ENCODE results near the gene PCDHGB1.
"Not testable (repeated sequence)": the region's sequence is repeated elsewhere in the genome, so short reads cannot be mapped to it uniquely, and the experiment has no call there.

Gene PCDHGB1

DNA sequence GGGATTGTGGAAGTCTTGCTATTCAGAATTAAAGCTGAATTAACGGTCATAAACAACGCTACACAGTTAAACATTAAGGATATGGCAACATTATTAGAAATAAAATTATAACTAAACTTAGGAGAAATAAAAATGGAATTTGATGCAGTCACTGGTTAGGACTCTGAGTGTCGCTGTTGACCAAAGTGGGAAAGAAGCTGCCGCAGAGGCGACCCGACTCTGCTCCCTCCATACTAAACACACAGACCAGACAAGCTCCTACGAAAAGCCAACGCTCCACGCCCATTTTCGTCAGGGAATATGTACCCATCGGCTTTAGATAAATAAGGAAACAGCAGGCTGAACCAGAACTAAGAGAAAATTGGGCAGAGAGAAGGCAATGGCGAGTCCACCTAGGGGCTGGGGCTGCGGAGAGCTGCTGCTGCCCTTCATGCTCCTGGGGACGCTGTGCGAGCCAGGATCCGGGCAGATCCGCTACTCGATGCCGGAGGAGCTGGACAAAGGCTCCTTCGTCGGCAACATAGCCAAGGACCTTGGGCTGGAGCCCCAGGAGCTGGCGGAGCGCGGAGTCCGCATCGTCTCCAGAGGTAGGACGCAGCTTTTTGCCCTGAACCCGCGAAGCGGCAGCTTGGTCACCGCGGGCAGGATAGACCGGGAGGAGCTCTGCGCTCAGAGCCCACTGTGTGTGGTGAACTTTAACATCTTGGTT, 14.2 kb downstream of the PCDHGB1 start, which contains the start of gene PCDHGA5:
PCDHGA5 (plus strand) TSS at position 211 of the 709 bp plus-strand sequence; CDS start at position 380, 169 bp downstream.
- Histone ChIP-seq H3K4me1 (ENCODE audit: control insufficient read depth in 2 of 2, insufficient read depth in 2 of 2, low read length in 2 of 2) (no peaks in the 10 kb centered on the region), H3K4me3 (ENCODE audit: low read length in 2 of 2) (no peak within 1 kb of the TSS), H3K27me3 (ENCODE audit: control insufficient read depth in 2 of 2, insufficient read depth in 2 of 2, low read length in 2 of 2) (peaks cover 0 to 6% of the 10 kb centered on the region in 2 donors)

DNA sequence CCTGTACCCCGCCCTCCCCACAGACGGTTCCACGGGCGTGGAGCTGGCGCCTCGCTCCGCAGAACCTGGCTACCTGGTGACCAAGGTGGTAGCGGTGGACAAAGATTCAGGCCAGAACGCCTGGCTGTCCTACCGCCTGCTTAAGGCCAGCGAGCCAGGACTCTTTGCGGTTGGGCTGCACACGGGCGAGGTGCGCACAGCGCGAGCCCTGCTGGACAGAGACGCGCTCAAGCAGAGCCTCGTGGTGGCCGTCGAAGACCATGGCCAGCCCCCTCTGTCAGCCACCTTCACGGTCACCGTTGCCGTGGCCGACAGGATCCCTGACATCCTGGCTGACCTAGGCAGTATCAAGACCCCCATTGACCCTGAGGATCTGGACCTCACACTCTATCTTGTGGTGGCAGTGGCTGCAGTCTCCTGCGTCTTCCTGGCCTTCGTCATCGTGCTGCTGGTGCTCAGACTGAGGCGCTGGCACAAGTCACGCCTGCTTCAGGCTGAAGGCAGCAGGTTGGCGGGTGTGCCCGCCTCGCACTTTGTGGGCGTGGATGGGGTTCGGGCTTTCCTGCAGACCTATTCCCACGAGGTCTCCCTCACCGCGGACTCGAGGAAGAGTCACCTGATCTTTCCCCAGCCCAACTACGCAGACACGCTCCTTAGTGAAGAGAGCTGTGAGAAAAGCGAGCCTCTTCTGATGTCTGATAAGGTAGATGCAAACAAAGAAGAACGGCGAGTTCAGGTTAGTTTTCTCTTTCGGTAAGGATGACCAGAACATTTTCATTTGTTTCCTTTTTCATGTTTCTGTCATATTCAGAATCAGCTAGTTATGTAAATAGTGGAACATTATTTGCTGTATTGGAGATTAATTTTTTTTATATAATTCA, 16.4 kb downstream of the PCDHGB1 start:
- peaks cover 0 to 6% of the 10 kb centered on the region in 2 donors for H3K27me3 ChIP-seq (ENCODE audit: control insufficient read depth in 2 of 2, insufficient read depth in 2 of 2, low read length in 2 of 2)
- no peak overlapping the region for H3K4me3 ChIP-seq (ENCODE audit: low read length in 2 of 2)

More for the DNA sequence above, 14.2 kb downstream of the PCDHGB1 start, which contains the start of gene PCDHGA5:
- Histone ChIP-seq H3K36me3 (ENCODE audit: control insufficient read depth in 2 of 2, insufficient read depth in 2 of 2, low read length in 2 of 2) (no peaks in the 10 kb centered on the region), H3K9ac (ENCODE audit: low read depth in 1 of 2, low read length in 2 of 2) (no peak within 1 kb of the TSS), H3K27ac (ENCODE audit: low read depth in 2 of 2, low read length in 2 of 2) (no peak within 1 kb of the TSS), H3K9me3 (ENCODE audit: control insufficient read depth in 2 of 2, low read length in 2 of 2) (peaks cover 25 to 41% of the 10 kb centered on the region in 2 donors)

DNA sequence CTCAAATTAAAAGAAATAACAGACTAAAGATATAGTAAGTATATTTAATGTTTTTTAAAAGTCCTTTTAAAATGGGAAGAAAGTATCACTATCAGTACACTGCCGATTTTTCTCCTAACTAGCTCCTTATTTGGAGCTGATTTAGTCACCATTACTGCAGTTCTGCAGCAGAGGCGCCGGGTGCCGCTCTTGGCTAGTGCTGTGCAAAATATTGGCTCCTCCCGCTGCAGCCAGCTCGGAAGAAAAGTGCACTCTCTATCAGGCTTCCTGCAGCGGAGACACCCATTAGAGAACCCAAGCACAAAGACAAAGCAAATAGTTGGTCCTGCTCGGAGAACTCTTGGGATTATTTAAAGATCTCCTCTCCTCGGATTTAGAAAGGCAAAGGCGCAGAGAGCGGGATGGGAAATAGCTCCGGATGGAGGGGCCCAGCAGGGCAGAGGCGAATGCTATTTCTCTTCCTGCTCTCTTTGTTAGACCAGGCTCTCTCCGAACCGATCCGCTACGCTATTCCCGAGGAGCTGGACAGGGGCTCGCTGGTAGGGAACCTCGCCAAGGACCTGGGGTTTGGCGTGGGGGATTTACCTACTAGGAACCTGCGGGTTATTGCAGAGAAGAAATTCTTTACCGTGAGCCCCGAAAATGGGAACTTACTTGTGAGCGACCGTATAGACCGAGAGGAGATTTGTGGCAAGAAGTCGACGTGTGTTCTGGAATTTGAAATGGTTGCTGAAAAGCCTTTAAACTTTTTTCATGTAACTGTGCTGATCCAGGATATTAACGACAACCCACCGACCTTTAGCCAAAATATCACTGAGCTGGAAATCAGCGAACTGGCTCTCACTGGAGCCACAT, 20.3 kb downstream of the PCDHGB1 start, which contains the start of gene PCDHGB3:
PCDHGB3 (plus strand) TSS at position 249 of the 855 bp plus-strand sequence; CDS start at position 402, 153 bp downstream.
- no peak within 1 kb of the TSS for H3K27ac ChIP-seq (ENCODE audit: low read depth in 2 of 2, low read length in 2 of 2)
- H3K27me3 ChIP-seq (ENCODE audit: control insufficient read depth in 2 of 2, insufficient read depth in 2 of 2, low read length in 2 of 2) = peaks cover 0 to 4% of the 10 kb centered on the region in 2 donors

More for the DNA sequence above, 16.4 kb downstream of the PCDHGB1 start:
- H3K9me3 ChIP-seq (ENCODE audit: control insufficient read depth in 2 of 2, low read length in 2 of 2) = peaks cover 29 to 45% of the 10 kb centered on the region in 2 donors
- no peaks in the 10 kb centered on the region for H3K4me1 ChIP-seq (ENCODE audit: control insufficient read depth in 2 of 2, insufficient read depth in 2 of 2, low read length in 2 of 2)
- no peak overlapping the region for H3K27ac ChIP-seq (ENCODE audit: low read depth in 2 of 2, low read length in 2 of 2)
- H3K9ac ChIP-seq (ENCODE audit: low read depth in 1 of 2, low read length in 2 of 2) = no peak overlapping the region
- no peaks in the 10 kb centered on the region for H3K36me3 ChIP-seq (ENCODE audit: control insufficient read depth in 2 of 2, insufficient read depth in 2 of 2, low read length in 2 of 2)

DNA sequence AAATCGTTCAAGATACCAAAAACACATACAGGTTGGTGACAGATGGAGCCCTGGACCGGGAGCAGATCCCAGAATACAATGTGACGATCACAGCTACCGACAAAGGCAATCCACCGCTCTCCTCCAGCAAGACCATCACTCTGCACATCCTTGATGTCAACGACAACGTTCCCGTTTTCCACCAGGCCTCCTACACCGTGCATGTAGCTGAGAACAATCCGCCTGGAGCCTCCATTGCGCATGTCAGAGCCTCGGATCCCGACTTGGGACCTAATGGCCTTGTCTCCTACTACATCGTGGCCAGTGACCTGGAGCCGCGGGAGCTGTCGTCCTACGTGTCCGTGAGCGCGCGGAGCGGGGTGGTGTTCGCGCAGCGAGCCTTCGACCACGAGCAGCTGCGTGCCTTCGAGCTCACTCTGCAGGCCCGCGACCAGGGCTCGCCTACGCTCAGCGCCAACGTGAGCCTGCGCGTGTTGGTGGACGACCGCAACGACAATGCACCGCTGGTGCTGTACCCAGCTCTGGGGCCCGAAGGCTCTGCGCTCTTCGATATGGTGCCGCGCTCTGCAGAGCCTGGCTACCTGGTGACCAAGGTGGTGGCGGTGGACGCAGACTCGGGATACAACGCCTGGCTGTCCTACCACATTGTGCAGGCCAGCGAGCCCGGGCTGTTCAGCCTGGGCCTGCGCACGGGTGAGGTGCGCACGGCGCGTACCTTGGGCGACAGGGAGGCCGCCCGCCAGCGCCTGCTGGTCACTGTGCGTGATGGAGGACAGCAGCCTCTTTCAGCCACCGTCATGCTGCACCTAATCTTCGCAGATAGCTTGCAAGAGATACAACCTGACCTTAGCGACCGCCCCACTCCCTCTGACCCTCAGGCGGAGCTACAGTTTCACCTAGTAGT, 21.9 kb downstream of the PCDHGB1 start:
- Histone ChIP-seq H3K9me3 (ENCODE audit: control insufficient read depth in 2 of 2, low read length in 2 of 2) (peaks cover 34 to 37% of the 10 kb centered on the region in 2 donors), H3K36me3 (ENCODE audit: control insufficient read depth in 2 of 2, insufficient read depth in 2 of 2, low read length in 2 of 2) (no peaks in the 10 kb centered on the region), H3K4me3 (ENCODE audit: low read length in 2 of 2) (peak overlapping the region; percentile 11 to 14)

More for the DNA sequence above, 20.3 kb downstream of the PCDHGB1 start, which contains the start of gene PCDHGB3:
- Histone ChIP-seq H3K4me1 (ENCODE audit: control insufficient read depth in 2 of 2, insufficient read depth in 2 of 2, low read length in 2 of 2) (no peaks in the 10 kb centered on the region), H3K4me3 (ENCODE audit: low read length in 2 of 2) (peak within 1 kb of the TSS; percentile 46 to 58), H3K9ac (ENCODE audit: low read depth in 1 of 2, low read length in 2 of 2) (no peak within 1 kb of the TSS), H3K36me3 (ENCODE audit: control insufficient read depth in 2 of 2, insufficient read depth in 2 of 2, low read length in 2 of 2) (no peaks in the 10 kb centered on the region), H3K9me3 (ENCODE audit: control insufficient read depth in 2 of 2, low read length in 2 of 2) (peaks cover 39 to 43% of the 10 kb centered on the region in 2 donors)

DNA sequence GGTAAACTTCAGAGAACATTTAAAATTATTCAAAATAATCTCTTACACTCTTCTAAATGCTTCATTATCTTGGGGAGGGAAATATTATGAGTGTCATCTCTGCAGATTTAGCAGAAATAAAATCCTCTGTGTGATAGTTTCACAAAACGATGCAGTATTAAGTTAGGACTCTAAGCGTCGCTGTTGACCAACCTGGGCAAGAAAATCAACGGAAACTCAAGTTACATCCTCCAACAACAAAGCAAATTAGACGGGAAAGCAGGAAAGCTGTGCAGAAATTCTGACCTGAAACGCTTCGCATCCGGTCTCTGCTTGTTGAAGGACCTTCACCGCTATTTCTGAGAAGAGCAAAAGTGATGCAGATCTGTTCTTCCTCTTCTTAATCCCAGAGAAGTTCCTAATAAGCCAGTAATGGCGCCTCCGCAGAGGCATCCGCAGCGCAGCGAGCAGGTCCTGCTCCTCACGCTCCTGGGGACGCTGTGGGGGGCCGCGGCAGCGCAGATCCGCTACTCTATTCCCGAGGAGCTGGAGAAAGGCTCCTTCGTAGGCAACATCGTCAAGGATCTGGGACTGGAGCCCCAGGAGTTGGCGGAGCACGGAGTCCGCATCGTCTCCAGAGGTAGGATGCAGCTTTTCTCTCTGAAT, 23.9 kb downstream of the PCDHGB1 start, which contains the start of gene PCDHGA6:
PCDHGA6 (plus strand) TSS at position 219 of the 645 bp plus-strand sequence; CDS start at position 412, 193 bp downstream.
- peak within 1 kb of the TSS in 1 of 2 donors; percentile 15 for H3K4me3 ChIP-seq (ENCODE audit: low read length in 2 of 2)
- peaks cover 34 to 37% of the 10 kb centered on the region in 2 donors for H3K9me3 ChIP-seq (ENCODE audit: control insufficient read depth in 2 of 2, low read length in 2 of 2)
- no peak within 1 kb of the TSS for H3K27ac ChIP-seq (ENCODE audit: low read depth in 2 of 2, low read length in 2 of 2)
- H3K36me3 ChIP-seq (ENCODE audit: control insufficient read depth in 2 of 2, insufficient read depth in 2 of 2, low read length in 2 of 2) = no peaks in the 10 kb centered on the region
- no peak within 1 kb of the TSS for H3K9ac ChIP-seq (ENCODE audit: low read depth in 1 of 2, low read length in 2 of 2)
- no peaks in the 10 kb centered on the region for H3K27me3 ChIP-seq (ENCODE audit: control insufficient read depth in 2 of 2, insufficient read depth in 2 of 2, low read length in 2 of 2)
- no peaks in the 10 kb centered on the region for H3K4me1 ChIP-seq (ENCODE audit: control insufficient read depth in 2 of 2, insufficient read depth in 2 of 2, low read length in 2 of 2)

More for the DNA sequence above, 21.9 kb downstream of the PCDHGB1 start:
- H3K27me3 ChIP-seq (ENCODE audit: control insufficient read depth in 2 of 2, insufficient read depth in 2 of 2, low read length in 2 of 2) = no peaks in the 10 kb centered on the region
- no peak overlapping the region for H3K27ac ChIP-seq (ENCODE audit: low read depth in 2 of 2, low read length in 2 of 2)
- no peak overlapping the region for H3K9ac ChIP-seq (ENCODE audit: low read depth in 1 of 2, low read length in 2 of 2)
- H3K4me1 ChIP-seq (ENCODE audit: control insufficient read depth in 2 of 2, insufficient read depth in 2 of 2, low read length in 2 of 2) = no peaks in the 10 kb centered on the region

DNA sequence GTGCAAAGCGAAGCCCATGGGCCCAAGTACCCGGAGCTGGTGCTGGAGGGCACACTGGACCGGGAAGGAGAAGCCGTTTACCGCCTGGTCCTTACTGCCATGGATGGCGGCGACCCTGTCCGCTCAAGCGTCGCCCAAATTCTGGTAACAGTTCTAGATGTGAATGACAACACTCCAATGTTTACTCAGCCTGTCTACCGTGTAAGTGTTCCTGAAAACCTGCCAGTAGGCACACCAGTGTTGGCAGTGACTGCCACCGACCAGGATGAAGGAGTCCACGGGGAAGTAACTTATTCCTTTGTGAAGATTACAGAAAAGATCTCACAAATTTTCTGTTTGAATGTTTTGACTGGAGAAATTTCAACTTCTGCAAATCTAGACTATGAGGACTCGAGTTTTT, 24.7 kb downstream of the PCDHGB1 start:
- Histone ChIP-seq H3K9ac (ENCODE audit: low read depth in 1 of 2, low read length in 2 of 2) (no peak overlapping the region), H3K9me3 (ENCODE audit: control insufficient read depth in 2 of 2, low read length in 2 of 2) (peaks cover 34 to 37% of the 10 kb centered on the region in 2 donors), H3K4me1 (ENCODE audit: control insufficient read depth in 2 of 2, insufficient read depth in 2 of 2, low read length in 2 of 2) (no peaks in the 10 kb centered on the region), H3K4me3 (ENCODE audit: low read length in 2 of 2) (peak overlapping the region in 1 of 2 donors; percentile 15), H3K36me3 (ENCODE audit: control insufficient read depth in 2 of 2, insufficient read depth in 2 of 2, low read length in 2 of 2) (no peaks in the 10 kb centered on the region), H3K27me3 (ENCODE audit: control insufficient read depth in 2 of 2, insufficient read depth in 2 of 2, low read length in 2 of 2) (no peaks in the 10 kb centered on the region), H3K27ac (ENCODE audit: low read depth in 2 of 2, low read length in 2 of 2) (no peak overlapping the region)

DNA sequence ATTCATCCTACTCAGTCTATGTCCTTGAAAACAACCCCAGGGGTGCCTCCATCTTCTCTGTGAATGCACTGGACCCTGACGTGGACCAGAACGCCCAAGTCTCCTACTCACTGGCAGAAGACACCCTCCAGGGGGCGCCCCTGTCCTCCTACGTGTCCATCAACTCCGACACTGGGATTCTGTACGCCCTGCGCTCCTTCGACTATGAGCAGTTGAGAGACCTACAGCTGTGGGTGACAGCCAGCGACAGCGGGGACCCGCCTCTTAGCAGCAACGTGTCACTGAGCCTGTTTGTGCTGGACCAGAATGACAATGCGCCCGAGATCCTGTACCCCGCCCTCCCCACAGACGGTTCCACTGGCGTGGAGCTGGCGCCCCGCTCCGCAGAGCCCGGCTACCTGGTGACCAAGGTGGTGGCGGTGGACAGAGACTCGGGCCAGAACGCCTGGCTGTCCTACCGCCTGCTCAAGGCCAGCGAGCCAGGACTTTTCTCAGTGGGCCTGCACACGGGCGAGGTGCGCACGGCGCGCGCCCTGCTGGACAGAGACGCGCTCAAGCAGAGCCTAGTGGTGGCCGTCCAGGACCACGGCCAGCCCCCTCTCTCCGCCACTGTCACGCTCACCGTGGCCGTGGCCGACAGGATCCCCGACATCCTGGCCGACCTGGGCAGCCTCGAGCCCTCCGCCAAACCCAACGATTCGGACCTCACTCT, 25.7 kb downstream of the PCDHGB1 start:
- not testable (repeated sequence) for H3K27me3 ChIP-seq (ENCODE audit: control insufficient read depth in 2 of 2, insufficient read depth in 2 of 2, low read length in 2 of 2); H3K9ac ChIP-seq (ENCODE audit: low read depth in 1 of 2, low read length in 2 of 2); H3K27ac ChIP-seq (ENCODE audit: low read depth in 2 of 2, low read length in 2 of 2); H3K36me3 ChIP-seq (ENCODE audit: control insufficient read depth in 2 of 2, insufficient read depth in 2 of 2, low read length in 2 of 2); H3K4me1 ChIP-seq (ENCODE audit: control insufficient read depth in 2 of 2, insufficient read depth in 2 of 2, low read length in 2 of 2); H3K4me3 ChIP-seq (ENCODE audit: low read length in 2 of 2)
- H3K9me3 ChIP-seq (ENCODE audit: control insufficient read depth in 2 of 2, low read length in 2 of 2) = peaks cover 28 to 37% of the 10 kb centered on the region in 2 donors

All from mucosa of rectum (tissue), 2 donors.